Measurements from ENCODE around the gene WDR19.
"Not testable (repeated sequence)": the region's sequence is repeated elsewhere in the genome, so short reads cannot be mapped to it uniquely, and the experiment has no call there.

WDR19 gene

GRCh38 chr4:39235696-39236095 is 53.4 kb downstream of the WDR19 start:
- no peaks in the 10 kb centered on the region for H3K4me1 ChIP-seq (ENCODE audit: control insufficient read depth, insufficient read depth, low read length)
- H3K27ac ChIP-seq (ENCODE audit: low read depth, low read length): no peak overlapping the region
- no peaks in the 10 kb centered on the region for H3K27me3 ChIP-seq (ENCODE audit: control insufficient read depth, insufficient read depth, low read length)
- H3K9ac ChIP-seq (ENCODE audit: low read length): no peak overlapping the region
- H3K36me3 ChIP-seq (ENCODE audit: control insufficient read depth, insufficient read depth, low read length): peaks cover 5% of the 10 kb centered on the region
- no peak overlapping the region for H3K4me3 ChIP-seq (ENCODE audit: low read length)

- Histone ChIP-seq H3K4me3 (ENCODE audit: low read length) (no peak overlapping the region), H3K27me3 (ENCODE audit: control insufficient read depth, insufficient read depth, low read length) (no peaks in the 10 kb centered on the region), H3K4me1 (ENCODE audit: control insufficient read depth, insufficient read depth, low read length) (no peaks in the 10 kb centered on the region), H3K36me3 (ENCODE audit: control insufficient read depth, insufficient read depth, low read length) (peaks cover 2% of the 10 kb centered on the region), H3K27ac (ENCODE audit: low read depth, low read length) (no peak overlapping the region), H3K9ac (ENCODE audit: low read length) (no peak overlapping the region)
These were observed 54.9 kb downstream of the WDR19 start for GRCh38 chr4:39237179-39237578.

- Histone ChIP-seq H3K4me3 (ENCODE audit: low read length) (no peak overlapping the region), H3K27ac (ENCODE audit: low read depth, low read length) (no peak overlapping the region), H3K27me3 (ENCODE audit: control insufficient read depth, insufficient read depth, low read length) (no peaks in the 10 kb centered on the region), H3K9ac (ENCODE audit: low read length) (no peak overlapping the region), H3K36me3 (ENCODE audit: control insufficient read depth, insufficient read depth, low read length) (no peaks in the 10 kb centered on the region), H3K4me1 (ENCODE audit: control insufficient read depth, insufficient read depth, low read length) (no peaks in the 10 kb centered on the region)
These were observed 61.1 kb downstream of the WDR19 start for GRCh38 chr4:39243462-39243861.

GRCh38 chr4:39255266-39255665 is 72.9 kb downstream of the WDR19 start:
- Histone ChIP-seq H3K27ac (ENCODE audit: low read depth, low read length) (no peak overlapping the region), H3K27me3 (ENCODE audit: control insufficient read depth, insufficient read depth, low read length) (no peaks in the 10 kb centered on the region), H3K4me3 (ENCODE audit: low read length) (no peak overlapping the region), H3K9ac (ENCODE audit: low read length) (no peak overlapping the region), H3K36me3 (ENCODE audit: control insufficient read depth, insufficient read depth, low read length) (no peaks in the 10 kb centered on the region), H3K4me1 (ENCODE audit: control insufficient read depth, insufficient read depth, low read length) (no peaks in the 10 kb centered on the region)

GRCh38 chr4:39255871-39256270 is 73.5 kb downstream of the WDR19 start:
- no peak overlapping the region for H3K27ac ChIP-seq (ENCODE audit: low read depth, low read length)
- H3K36me3 ChIP-seq (ENCODE audit: control insufficient read depth, insufficient read depth, low read length): no peaks in the 10 kb centered on the region
- H3K27me3 ChIP-seq (ENCODE audit: control insufficient read depth, insufficient read depth, low read length): no peaks in the 10 kb centered on the region

GRCh38 chr4:39256436-39256835 is 74.1 kb downstream of the WDR19 start:
- H3K27ac ChIP-seq (ENCODE audit: low read depth, low read length): no peak overlapping the region
- no peaks in the 10 kb centered on the region for H3K36me3 ChIP-seq (ENCODE audit: control insufficient read depth, insufficient read depth, low read length)
- no peak overlapping the region for H3K4me3 ChIP-seq (ENCODE audit: low read length)
- H3K9ac ChIP-seq (ENCODE audit: low read length): no peak overlapping the region
- H3K27me3 ChIP-seq (ENCODE audit: control insufficient read depth, insufficient read depth, low read length): no peaks in the 10 kb centered on the region
- H3K4me1 ChIP-seq (ENCODE audit: control insufficient read depth, insufficient read depth, low read length): no peaks in the 10 kb centered on the region

More at GRCh38 chr4:39255871-39256270, 73.5 kb downstream of the WDR19 start:
- H3K9ac ChIP-seq (ENCODE audit: low read length): no peak overlapping the region
- H3K4me3 ChIP-seq (ENCODE audit: low read length): no peak overlapping the region
- H3K4me1 ChIP-seq (ENCODE audit: control insufficient read depth, insufficient read depth, low read length): no peaks in the 10 kb centered on the region

GRCh38 chr4:39259571-39260330 is 77.4 kb downstream of the WDR19 start:
- Histone ChIP-seq H3K4me1 (ENCODE audit: control insufficient read depth, insufficient read depth, low read length) (no peaks in the 10 kb centered on the region), H3K4me3 (ENCODE audit: low read length) (no peak overlapping the region), H3K9ac (ENCODE audit: low read length) (no peak overlapping the region)

GRCh38 chr4:39263895-39264294 is 81.6 kb downstream of the WDR19 start:
- no peaks in the 10 kb centered on the region for H3K4me1 ChIP-seq (ENCODE audit: control insufficient read depth, insufficient read depth, low read length)
- H3K36me3 ChIP-seq (ENCODE audit: control insufficient read depth, insufficient read depth, low read length): peaks cover 4% of the 10 kb centered on the region

More at GRCh38 chr4:39259571-39260330, 77.4 kb downstream of the WDR19 start:
- Histone ChIP-seq H3K27ac (ENCODE audit: low read depth, low read length) (no peak overlapping the region), H3K36me3 (ENCODE audit: control insufficient read depth, insufficient read depth, low read length) (no peaks in the 10 kb centered on the region), H3K27me3 (ENCODE audit: control insufficient read depth, insufficient read depth, low read length) (no peaks in the 10 kb centered on the region)

GRCh38 chr4:39274503-39274902 is 92.2 kb downstream of the WDR19 start:
- H3K9ac ChIP-seq (ENCODE audit: low read length): no peak overlapping the region
- no peaks in the 10 kb centered on the region for H3K27me3 ChIP-seq (ENCODE audit: control insufficient read depth, insufficient read depth, low read length)
- no peak overlapping the region for H3K4me3 ChIP-seq (ENCODE audit: low read length)
- peaks cover 7% of the 10 kb centered on the region for H3K36me3 ChIP-seq (ENCODE audit: control insufficient read depth, insufficient read depth, low read length)
- H3K4me1 ChIP-seq (ENCODE audit: control insufficient read depth, insufficient read depth, low read length): no peaks in the 10 kb centered on the region
- H3K27ac ChIP-seq (ENCODE audit: low read depth, low read length): no peak overlapping the region

More at GRCh38 chr4:39263895-39264294, 81.6 kb downstream of the WDR19 start:
- H3K27ac ChIP-seq (ENCODE audit: low read depth, low read length): no peak overlapping the region
- H3K27me3 ChIP-seq (ENCODE audit: control insufficient read depth, insufficient read depth, low read length): no peaks in the 10 kb centered on the region
- no peak overlapping the region for H3K4me3 ChIP-seq (ENCODE audit: low read length)
- no peak overlapping the region for H3K9ac ChIP-seq (ENCODE audit: low read length)

- not testable (repeated sequence) for H3K27ac ChIP-seq (ENCODE audit: low read depth, low read length); H3K4me3 ChIP-seq (ENCODE audit: low read length); H3K27me3 ChIP-seq (ENCODE audit: control insufficient read depth, insufficient read depth, low read length); H3K36me3 ChIP-seq (ENCODE audit: control insufficient read depth, insufficient read depth, low read length); H3K4me1 ChIP-seq (ENCODE audit: control insufficient read depth, insufficient read depth, low read length); H3K9ac ChIP-seq (ENCODE audit: low read length)
These were observed 95.3 kb downstream of the WDR19 start for GRCh38 chr4:39277661-39278060.

GRCh38 chr4:39278476-39278875 is 96.1 kb downstream of the WDR19 start:
- no peak overlapping the region for H3K27ac ChIP-seq (ENCODE audit: low read depth, low read length)
- no peaks in the 10 kb centered on the region for H3K4me1 ChIP-seq (ENCODE audit: control insufficient read depth, insufficient read depth, low read length)
- no peaks in the 10 kb centered on the region for H3K27me3 ChIP-seq (ENCODE audit: control insufficient read depth, insufficient read depth, low read length)
- H3K36me3 ChIP-seq (ENCODE audit: control insufficient read depth, insufficient read depth, low read length): peaks cover 1% of the 10 kb centered on the region
- no peak overlapping the region for H3K4me3 ChIP-seq (ENCODE audit: low read length)
- no peak overlapping the region for H3K9ac ChIP-seq (ENCODE audit: low read length)

GRCh38 chr4:39279416-39279815 is 97.1 kb downstream of the WDR19 start:
- Histone ChIP-seq H3K36me3 (ENCODE audit: control insufficient read depth, insufficient read depth, low read length) (no peaks in the 10 kb centered on the region), H3K27me3 (ENCODE audit: control insufficient read depth, insufficient read depth, low read length) (no peaks in the 10 kb centered on the region), H3K4me1 (ENCODE audit: control insufficient read depth, insufficient read depth, low read length) (no peaks in the 10 kb centered on the region), H3K4me3 (ENCODE audit: low read length) (no peak overlapping the region), H3K27ac (ENCODE audit: low read depth, low read length) (no peak overlapping the region), H3K9ac (ENCODE audit: low read length) (no peak overlapping the region)

- Histone ChIP-seq H3K27me3 (ENCODE audit: control insufficient read depth, insufficient read depth, low read length) (no peaks in the 10 kb centered on the region), H3K27ac (ENCODE audit: low read depth, low read length) (no peak overlapping the region), H3K4me1 (ENCODE audit: control insufficient read depth, insufficient read depth, low read length) (no peaks in the 10 kb centered on the region), H3K4me3 (ENCODE audit: low read length) (no peak overlapping the region), H3K9ac (ENCODE audit: low read length) (no peak overlapping the region), H3K36me3 (ENCODE audit: control insufficient read depth, insufficient read depth, low read length) (no peaks in the 10 kb centered on the region)
These were observed 98.4 kb downstream of the WDR19 start for GRCh38 chr4:39280770-39281169.
